ENCODE measurements around the gene ETV6. TPM values are rescaled to one million over a fixed set of nuclear protein-coding genes. Genes with fewer than 3 reads are reported as not detected.
"Not testable (repeated sequence)": the region's sequence is repeated elsewhere in the genome, so short reads cannot be mapped to it uniquely, and the experiment has no call there.

Gene ETV6
- 1 to 10 TPM; 3.3 to 7.7 (median 4.4) TPM for polyA plus RNA-seq

GRCh38 chr12:11649413-11650285 lies at the start of gene ETV6:
Gene ETV6 (plus strand): TSS chr12:11649674. CDS start chr12:11650128, 454 bp downstream.
- 1% methylated on average over 81 to 86 of the region's 86 CpGs for WGBS, 3 donors

GRCh38 chr12:11600199-11600598 lies 49.3 kb upstream of the ETV6 start:
- WGBS, 3 donors: 70 to 80% (median 74%) methylated on average over 3 of the region's 3 CpGs
- H3K27ac ChIP-seq (ENCODE audit: low read depth, low read length): no peak overlapping the region

More at GRCh38 chr12:11649413-11650285, at the start of gene ETV6:
- peak within 1 kb of the TSS; percentile 95 for H3K27ac ChIP-seq (ENCODE audit: low read depth, low read length)

- 90 to 96% (median 91%) methylated on average over 1 of the region's 1 CpG for WGBS, 3 donors
Measured at GRCh38 chr12:11601647-11602046, 47.8 kb upstream of the ETV6 start.

GRCh38 chr12:11607313-11608081 lies 42.0 kb upstream of the ETV6 start:
- no peak overlapping the region for H3K27ac ChIP-seq (ENCODE audit: low read depth, low read length)
- 29 to 66% (median 58%) methylated on average over 10 of the region's 10 CpGs for WGBS, 3 donors

More at GRCh38 chr12:11601647-11602046, 47.8 kb upstream of the ETV6 start:
- no peak overlapping the region for H3K27ac ChIP-seq (ENCODE audit: low read depth, low read length)

- H3K27ac ChIP-seq (ENCODE audit: low read depth, low read length): no peak overlapping the region
- 84 to 86% (median 85%) methylated on average over 4 of the region's 4 CpGs for WGBS, 3 donors
Measured at GRCh38 chr12:11609045-11609444, 40.4 kb upstream of the ETV6 start.

- 91 to 98% (median 94%) methylated on average over 1 of the region's 1 CpG for WGBS, 3 donors
Measured at GRCh38 chr12:11615481-11615880, 34.0 kb upstream of the ETV6 start.

GRCh38 chr12:11618046-11618445 lies 31.4 kb upstream of the ETV6 start:
- no peak overlapping the region for H3K27ac ChIP-seq (ENCODE audit: low read depth, low read length)

More at GRCh38 chr12:11615481-11615880, 34.0 kb upstream of the ETV6 start:
- no peak overlapping the region for H3K27ac ChIP-seq (ENCODE audit: low read depth, low read length)

- WGBS, 3 donors: 67 to 85% (median 72%) methylated on average over 5 of the region's 5 CpGs
- no peak overlapping the region for H3K27ac ChIP-seq (ENCODE audit: low read depth, low read length)
Measured at GRCh38 chr12:11621797-11622423, 27.6 kb upstream of the ETV6 start.

- WGBS, 3 donors: 43 to 54% (median 45%) methylated on average over 5 of the region's 5 CpGs
- no peak overlapping the region for H3K27ac ChIP-seq (ENCODE audit: low read depth, low read length)
Measured at GRCh38 chr12:11622876-11623281, 26.6 kb upstream of the ETV6 start.

- H3K27ac ChIP-seq (ENCODE audit: low read depth, low read length): no peak overlapping the region
Measured at GRCh38 chr12:11623382-11623781, 26.1 kb upstream of the ETV6 start.

GRCh38 chr12:11624116-11624515 lies 25.4 kb upstream of the ETV6 start:
- H3K27ac ChIP-seq (ENCODE audit: low read depth, low read length): no peak overlapping the region
- 52 to 96% (median 59%) methylated on average over 1 of the region's 1 CpG for WGBS, 3 donors

More at GRCh38 chr12:11623382-11623781, 26.1 kb upstream of the ETV6 start:
- 34 to 49% (median 47%) methylated on average over 4 of the region's 4 CpGs for WGBS, 3 donors

- not testable (repeated sequence) for H3K27ac ChIP-seq (ENCODE audit: low read depth, low read length)
- 86 to 95% (median 95%) methylated on average over 6 of the region's 6 CpGs for WGBS, 3 donors
Measured at GRCh38 chr12:11627709-11628108, 21.8 kb upstream of the ETV6 start.

- 77 to 81% (median 81%) methylated on average over 7 of the region's 7 CpGs for WGBS, 3 donors
- H3K27ac ChIP-seq (ENCODE audit: low read depth, low read length): no peak overlapping the region
Measured at GRCh38 chr12:11628353-11628752, 21.1 kb upstream of the ETV6 start.

GRCh38 chr12:11630046-11630706 lies 19.3 kb upstream of the ETV6 start:
- H3K27ac ChIP-seq (ENCODE audit: low read depth, low read length): no peak overlapping the region
- WGBS, 3 donors: 73 to 85% (median 78%) methylated on average over 5 of the region's 5 CpGs

GRCh38 chr12:11631288-11631687 lies 18.2 kb upstream of the ETV6 start:
- WGBS, 3 donors: 24 to 65% (median 48%) methylated on average over 1 of the region's 1 CpG
- no peak overlapping the region for H3K27ac ChIP-seq (ENCODE audit: low read depth, low read length)

- 92 to 96% (median 95%) methylated on average over 9 of the region's 9 CpGs for WGBS, 3 donors
- not testable (repeated sequence) for H3K27ac ChIP-seq (ENCODE audit: low read depth, low read length)
Measured at GRCh38 chr12:11631881-11632280, 17.6 kb upstream of the ETV6 start.

GRCh38 chr12:11633968-11634367 lies 15.5 kb upstream of the ETV6 start:
- WGBS, 3 donors: 59 to 67% (median 67%) methylated on average over 4 to 5 of the region's 6 CpGs
- H3K27ac ChIP-seq (ENCODE audit: low read depth, low read length): no peak overlapping the region

- H3K27ac ChIP-seq (ENCODE audit: low read depth, low read length): no peak overlapping the region
- WGBS, 3 donors: 96 to 100% (median 96%) methylated on average over 2 of the region's 2 CpGs
Measured at GRCh38 chr12:11635341-11635740, 14.1 kb upstream of the ETV6 start.

Data from adipose tissue (tissue), 3 donors.